HL-60 (cell line): ENCODE results near the gene NUDT22.

Source experiments
- CTCF ChIP-seq: IDR thresholded peaks from one replicate; pipeline ENCODE4 v1.5.1; 2011; ENCODE audit warnings: low read length, control low read depth, inconsistent platforms; ENCODE audit not compliant: insufficient read depth
- POLR2AphosphoS5 ChIP-seq: IDR thresholded peaks from 2 replicates; pipeline ENCODE4 v1.6.1; 2012; ENCODE audit warnings: low read depth

DNA sequence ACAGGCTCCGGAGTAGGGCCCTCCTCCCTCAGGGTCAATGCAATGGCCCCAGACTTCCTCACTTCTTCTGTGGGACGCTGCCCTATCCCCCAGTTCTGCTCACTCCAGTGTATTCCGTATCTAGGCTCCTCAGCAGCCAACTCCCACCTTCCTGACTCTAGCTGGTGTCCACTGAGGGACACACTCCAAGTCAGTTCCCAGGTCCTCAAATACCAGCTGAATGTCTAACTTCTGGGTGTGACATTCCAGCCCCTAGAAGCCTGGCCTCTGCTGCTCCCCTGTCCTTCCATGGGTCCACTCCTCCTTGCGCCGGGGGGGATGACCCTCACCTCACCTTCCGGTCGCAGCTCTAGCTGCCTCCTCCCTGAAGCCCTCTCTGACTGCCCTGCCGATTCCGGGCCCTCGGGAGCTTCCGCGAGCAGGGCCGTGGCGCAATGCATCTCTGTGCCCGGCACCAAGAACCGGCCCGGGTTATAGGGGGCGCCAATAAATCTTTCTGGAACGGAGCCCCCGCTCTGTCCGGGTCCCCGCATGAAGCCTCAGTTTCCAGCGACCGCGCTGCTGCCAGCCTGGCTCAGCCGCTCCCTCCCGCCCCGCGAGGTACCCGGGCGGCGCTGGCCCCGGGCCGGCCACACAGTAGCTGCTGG lies 42.9 kb downstream of the NUDT22 start:
- TF ChIP-seq CTCF, result no peak
- TF ChIP-seq POLR2AphosphoS5, result no peak; the same call in 1 of the 2 replicates
